ENCODE results near the gene CACNA1I. TPM values are rescaled to one million over a fixed set of nuclear protein-coding genes. Genes with fewer than 3 reads are reported as not detected.

CACNA1I gene
- total and polyA plus RNA-seq, 11 donors: 0.01 to 0.07 (median 0.04) TPM; not detected in 6

- DNase-seq (peak in 1 of 5 donors; percentile 23), ATAC-seq (no peak)
- 42 to 64% (median 56%) methylated on average over 2 to 4 of the region's 4 CpGs for WGBS, 4 donors
- no peak for TF ChIP-seq POLR2A (IDR thresholded peaks at IDR 0.05)
- TF ChIP-seq CTCF (IDR thresholded peaks at IDR 0.05): no peak
- H3K36me3 ChIP-seq: no peaks in the 10 kb centered on the region
- no peaks in the 10 kb centered on the region for H3K4me1 ChIP-seq
- peaks cover 0 to 11% (median 0%) of the 10 kb centered on the region in 12 donors for H3K9me3 ChIP-seq
- H3K27ac ChIP-seq: no peak overlapping the region
- intact Hi-C loops (cut with DNase I): no loop called here
- H3K27me3 ChIP-seq: peaks cover 4 to 52% (median 12%) of the 10 kb centered on the region in 9 donors
- no peak overlapping the region for H3K4me3 ChIP-seq
Observed at GRCh38 chr22:39614442-39614841, 43.9 kb downstream of the CACNA1I start.

- intact Hi-C loops (cut with DNase I): no loop called here
Observed at GRCh38 chr22:39616051-39616450, 45.5 kb downstream of the CACNA1I start.

GRCh38 chr22:39616781-39617180, 46.2 kb downstream of the CACNA1I start:
- ATAC-seq (no peak), DNase-seq (peak in 1 of 5 donors; percentile 37)
- intact Hi-C loops (cut with DNase I): no loop called here
- Histone ChIP-seq H3K4me3 (no peak overlapping the region), H3K36me3 (no peaks in the 10 kb centered on the region), H3K27me3 (peaks cover 4 to 66% (median 12%) of the 10 kb centered on the region in 9 donors), H3K27ac (no peak overlapping the region), H3K4me1 (no peaks in the 10 kb centered on the region), H3K9me3 (peaks cover 0 to 9% (median 0%) of the 10 kb centered on the region in 12 donors)
- no peak for TF ChIP-seq CTCF (IDR thresholded peaks at IDR 0.05)
- no peak for TF ChIP-seq POLR2A (IDR thresholded peaks at IDR 0.05)
- 53 to 63% (median 59%) methylated on average over 6 of the region's 6 CpGs for WGBS, 4 donors

More at GRCh38 chr22:39616051-39616450, 45.5 kb downstream of the CACNA1I start:
- DNase-seq: peak in 1 of 5 donors; percentile 35
- no peak for ATAC-seq
- 67 to 84% (median 83%) methylated on average over 6 to 9 of the region's 9 CpGs for WGBS, 4 donors
- Histone ChIP-seq H3K27ac (no peak overlapping the region), H3K36me3 (no peaks in the 10 kb centered on the region), H3K4me3 (no peak overlapping the region), H3K9me3 (peaks cover 0 to 11% (median 0%) of the 10 kb centered on the region in 12 donors), H3K27me3 (peaks cover 6 to 59% (median 12%) of the 10 kb centered on the region in 9 donors), H3K4me1 (no peaks in the 10 kb centered on the region)
- TF ChIP-seq CTCF (IDR thresholded peaks at IDR 0.05) (no peak), POLR2A (IDR thresholded peaks at IDR 0.05) (no peak)

GRCh38 chr22:39617342-39617741, 46.8 kb downstream of the CACNA1I start:
- WGBS, 4 donors: 15 to 29% (median 22%) methylated on average over 9 to 15 of the region's 15 CpGs
- H3K27me3 ChIP-seq: peaks cover 4 to 70% (median 17%) of the 10 kb centered on the region in 9 donors
- TF ChIP-seq POLR2A (IDR thresholded peaks at IDR 0.05) (no peak), CTCF (IDR thresholded peaks at IDR 0.05) (no peak)

More at GRCh38 chr22:39617342-39617741, 46.8 kb downstream of the CACNA1I start:
- no peak overlapping the region for H3K4me3 ChIP-seq
- no peaks in the 10 kb centered on the region for H3K36me3 ChIP-seq
- no peak for ATAC-seq
- peaks cover 0 to 3% (median 0%) of the 10 kb centered on the region in 12 donors for H3K9me3 ChIP-seq
- peak in 1 of 5 donors; percentile 29 for DNase-seq
- intact Hi-C loops (cut with DNase I): no loop called here
- no peaks in the 10 kb centered on the region for H3K4me1 ChIP-seq
- H3K27ac ChIP-seq: no peak overlapping the region
